ENCODE measurements around the gene FAM20C. TPM values are rescaled to one million over a fixed set of nuclear protein-coding genes. Genes with fewer than 3 reads are reported as not detected.
"Not testable (repeated sequence)": the region's sequence is repeated elsewhere in the genome, so short reads cannot be mapped to it uniquely, and the experiment has no call there.

FAM20C gene
- total RNA-seq, 1 donor from 2014 or later: 21.9 TPM

GRCh38 chr7:179209-179681 lies 13.1 kb upstream of the FAM20C start:
- Mint-ChIP-seq H3K27ac (ENCODE audit: unreplicated experiment) (no peak overlapping the region), H3K9me3 (no peaks in the 10 kb centered on the region), H3K27me3 (ENCODE audit: low read depth) (no peaks in the 10 kb centered on the region)

GRCh38 chr7:179948-180694 lies 12.2 kb upstream of the FAM20C start:
- H3K9me3 Mint-ChIP-seq: no peaks in the 10 kb centered on the region
- no peak for TF ChIP-seq CTCF (conservative IDR thresholded peaks at IDR 0.05)
- H3K4me3 Mint-ChIP-seq: no peak overlapping the region
- H3K27me3 Mint-ChIP-seq (ENCODE audit: low read depth): no peaks in the 10 kb centered on the region
- H3K27ac Mint-ChIP-seq (ENCODE audit: unreplicated experiment): no peak overlapping the region
- H3K36me3 Mint-ChIP-seq (ENCODE audit: low read depth): no peaks in the 10 kb centered on the region
- DNase-seq (ENCODE audit: low read depth, low spot score): no peak
- H3K4me1 Mint-ChIP-seq: no peaks in the 10 kb centered on the region

More at GRCh38 chr7:179209-179681, 13.1 kb upstream of the FAM20C start:
- H3K36me3 Mint-ChIP-seq (ENCODE audit: low read depth): no peaks in the 10 kb centered on the region
- H3K4me1 Mint-ChIP-seq: no peaks in the 10 kb centered on the region
- no peak for DNase-seq (ENCODE audit: low read depth, low spot score)
- H3K4me3 Mint-ChIP-seq: no peak overlapping the region
- no peak for TF ChIP-seq CTCF (conservative IDR thresholded peaks at IDR 0.05)

GRCh38 chr7:181738-182137 lies 10.6 kb upstream of the FAM20C start:
- H3K27me3 Mint-ChIP-seq (ENCODE audit: low read depth): no peaks in the 10 kb centered on the region
- TF ChIP-seq CTCF (conservative IDR thresholded peaks at IDR 0.05): no peak
- no peak for DNase-seq (ENCODE audit: low read depth, low spot score)
- H3K36me3 Mint-ChIP-seq (ENCODE audit: low read depth): no peaks in the 10 kb centered on the region
- no peaks in the 10 kb centered on the region for H3K4me1 Mint-ChIP-seq
- H3K27ac Mint-ChIP-seq (ENCODE audit: unreplicated experiment): no peak overlapping the region
- H3K9me3 Mint-ChIP-seq: no peaks in the 10 kb centered on the region
- H3K4me3 Mint-ChIP-seq: no peak overlapping the region

- not testable (repeated sequence) for H3K4me3 Mint-ChIP-seq; H3K27ac Mint-ChIP-seq (ENCODE audit: unreplicated experiment); H3K27me3 Mint-ChIP-seq (ENCODE audit: low read depth); H3K36me3 Mint-ChIP-seq (ENCODE audit: low read depth); DNase-seq (ENCODE audit: low read depth, low spot score); H3K4me1 Mint-ChIP-seq; H3K9me3 Mint-ChIP-seq
These were observed 9.9 kb upstream of the FAM20C start for GRCh38 chr7:182502-182901.

- H3K27ac Mint-ChIP-seq (ENCODE audit: unreplicated experiment): no peak overlapping the region
- H3K4me3 Mint-ChIP-seq: no peak overlapping the region
- no peak for DNase-seq (ENCODE audit: low read depth, low spot score)
- no peaks in the 10 kb centered on the region for H3K4me1 Mint-ChIP-seq
- H3K27me3 Mint-ChIP-seq (ENCODE audit: low read depth): peaks cover 4% of the 10 kb centered on the region
- TF ChIP-seq CTCF (conservative IDR thresholded peaks at IDR 0.05): no peak
- no peaks in the 10 kb centered on the region for H3K9me3 Mint-ChIP-seq
- H3K36me3 Mint-ChIP-seq (ENCODE audit: low read depth): no peaks in the 10 kb centered on the region
These were observed 8.7 kb upstream of the FAM20C start for GRCh38 chr7:183496-184292.
